Neural progenitor cell (in vitro differentiated cells): Measurements from ENCODE around the gene HHAT.

Experiments
- CTCF ChIP-seq: fragments of 200-600 bp; sonication (generic); IDR thresholded peaks from 2 replicates; pipeline ENCODE4 v1.5.1; 2017; ENCODE audit warnings: antibody characterized with exemption, mild to moderate bottlenecking
- EZH2 ChIP-seq: fragments of 200-600 bp; sonication (generic); IDR thresholded peaks from 2 replicates; pipeline ENCODE4 v1.6.1; 2017; ENCODE audit warnings: antibody characterized with exemption, mild to moderate bottlenecking, moderate library complexity
- EZH2phosphoT487 ChIP-seq: fragments of 200-600 bp; sonication (generic); IDR thresholded peaks from 2 replicates; pipeline ENCODE4 v1.6.1; 2017; ENCODE audit warnings: antibody characterized with exemption

- TF ChIP-seq CTCF (no peak), EZH2phosphoT487 (no peak), EZH2 (no peak)
These were observed 371.4 kb downstream of the HHAT start for GRCh38 chr1:210700083-210700482.
